Heart right ventricle (tissue), 16 donors: ENCODE data around the gene PRR18. TPM values are rescaled to one million over a fixed set of nuclear protein-coding genes. Genes with fewer than 3 reads are reported as not detected.
A peak's percentile ranks its signal among the peaks of the same experiment; 100 is the strongest.

Experiments
- ATAC-seq, 8 donors: fragments of 200-7000 bp; cut with Tn5 transposase; one replicate each; pipeline ENCODE4 v1.9.1; 2020; ENCODE audit warnings: mild to moderate bottlenecking in 8 of 8, moderate library complexity in 8 of 8, moderate number of reproducible peaks in 1 of 8
- DNase-seq, 2 donors: peaks; one replicate each; pipeline ENCODE4 v3.0.0-alpha.2; 2020
- H3K27ac ChIP-seq, 10 donors: fragments of 200-600 bp; sonication (generic) in 2 of 10; one replicate each; pipeline versions ENCODE4 v1.5.0 to v1.8.0; 2020 to 2022; ENCODE audit warnings: mild to moderate bottlenecking in 3 of 10
- H3K27me3 ChIP-seq, 7 donors: fragments of 200-600 bp; one replicate each; pipeline ENCODE4 v1.8.0; 2021 to 2022; ENCODE audit warnings: mild to moderate bottlenecking in 2 of 7
- H3K36me3 ChIP-seq, 9 donors: fragments of 200-600 bp; sonication (generic) in 1 of 9; one replicate each; pipeline versions ENCODE4 v1.5.0 to v1.8.0; 2020 to 2022; ENCODE audit warnings: mild to moderate bottlenecking in 2 of 9
- H3K4me1 ChIP-seq, 9 donors: fragments of 200-600 bp; sonication (generic) in 1 of 9; one replicate each; pipeline versions ENCODE4 v1.5.0 to v1.8.0; 2020 to 2022; ENCODE audit warnings: mild to moderate bottlenecking in 4 of 9
- H3K4me3 ChIP-seq, 10 donors: fragments of 200-600 bp; sonication (generic) in 2 of 10; one replicate each; pipeline versions ENCODE4 v1.5.0 to v1.8.0; 2020 to 2022; ENCODE audit warnings: mild to moderate bottlenecking in 7 of 10, moderate library complexity in 2 of 10
- H3K9me3 ChIP-seq, 11 donors: fragments of 200-600 bp in 10 of 11; sonication (generic) in 2 of 11; one replicate each; pipeline versions ENCODE4 v1.5.0 to v1.8.0; 2013 to 2022; ENCODE audit warnings: mild to moderate bottlenecking in 2 of 11, control low read depth in 1 of 11, moderate library complexity in 1 of 11
- CTCF ChIP-seq, 9 donors: fragments of 200-600 bp; sonication (generic) in 2 of 9; IDR thresholded peaks; one replicate each; pipeline versions ENCODE4 v1.5.0 to v1.8.0; 2021 to 2022; ENCODE audit warnings: antibody characterized with exemption in 9 of 9, mild to moderate bottlenecking in 5 of 9, moderate library complexity in 1 of 9
- WGBS, 2 donors: extraction: QIAGEN DNeasy Blood & Tissue Kit; methylation state at CpG; one replicate each; pipeline ENCODE4 v1.1.7; 2013; ENCODE audit warnings: inconsistent platforms in 1 of 2; 5-methylcytosine and 5-hydroxymethylcytosine counted together
- intact Hi-C, 10 donors: fragments of 100-400 bp; cut with DNase I; formaldehyde crosslinking; loops; one replicate each; pipeline versions ENCODE4 v1.11.1 to v1.14.2; 2022
- polyA plus RNA-seq, 2 donors: library from polyadenylated mRNA; stranded (reverse); fragments of 200-250 nt; gene quantifications; one replicate each; pipeline ENCODE4 v1.2.3, GENCODE V29; 2013
- total RNA-seq, 10 donors: library from RNA; stranded (reverse); fragmentation: NEBNext Ultra II Directional in 3 of 10; extraction: Animal tissue kit (Norgen Biotek cat#: 25700) in 3 of 10; gene quantifications; one replicate each; pipeline versions ENCODE4 v1.2.1 to v1.2.4, GENCODE V29; 2021 to 2023
- donor health status: Arrhythmogenic right ventricular cardiomyopathy.
- donor health status: ischemic (EF 13 %, LVEDD 7.1; RV severe dilation, severe dysfunction).
- donor health status: healthy with polysubstance abuse.
- donor health status: DM: no; HTN: yes; CAD: no.
- donor health status: DM: no; HTN: no; CAD: no.
- donor health status: ischemic (EF 25% LVEDD 6.9; RV normal size, moderate dysfunction).
- donor health status: ischemic (EF 25% LVEDD 5.7; RV mildly dilated, moderate dysfunction).
- donor health status: healthy.
- donor health status: DM: yes; HTN: yes; CAD: no.
- donor health status: Ischemic cardiomyopathy.
- donor health status: ischemic (EF 35%, LVEDD 5.7; RV mildly dilated, moderate dysfunction).
- donor health status: nonischemic (EF 11% LVEDD 7.7; RV severe dilation, severe dysfunction).
- donor health status: DM: yes; HTN: yes; CAD: no.
- donor health status: PGD.
- donor health status: ischemic (EF 29% LVEDD 5.4; RV normal size, mild dysfunction).
- donor health status: nonischemic (EF 23%, LVEDD 6.1; RV moderate dilation, normal function).

PRR18 gene
- total and polyA plus RNA-seq, 12 donors, result 0.03 to 0.20 (median 0.11) TPM; not detected in 7

GRCh38 chr6:166343150-166343487 is 34.9 kb upstream of the PRR18 start:
- peak overlapping the region; percentile 90 to 99 (median 94) for H3K4me3 ChIP-seq
- no peaks in the 10 kb centered on the region for H3K9me3 ChIP-seq
- 47 to 54% methylated on average over 3 of the region's 3 CpGs for WGBS, 2 donors
- peaks cover 0 to 5% (median 0%) of the 10 kb centered on the region in 9 donors for H3K36me3 ChIP-seq
- DNase-seq (no peak), ATAC-seq (no peak)
- no peaks in the 10 kb centered on the region for H3K27me3 ChIP-seq
- no peak for TF ChIP-seq CTCF (IDR thresholded peaks at IDR 0.05)
- peak overlapping the region; percentile 75 to 99 (median 95) for H3K27ac ChIP-seq
- H3K4me1 ChIP-seq, result peaks cover 11 to 48% (median 34%) of the 10 kb centered on the region in 9 donors
- intact Hi-C loops, result loop anchor here in 6 of 10 donors (2.0 to 5.0 kb wide), 2 partner anchors 39 to 40 kb away; partner anchors contain the start of gene MPC1 (in 6 of the 6)

DNA sequence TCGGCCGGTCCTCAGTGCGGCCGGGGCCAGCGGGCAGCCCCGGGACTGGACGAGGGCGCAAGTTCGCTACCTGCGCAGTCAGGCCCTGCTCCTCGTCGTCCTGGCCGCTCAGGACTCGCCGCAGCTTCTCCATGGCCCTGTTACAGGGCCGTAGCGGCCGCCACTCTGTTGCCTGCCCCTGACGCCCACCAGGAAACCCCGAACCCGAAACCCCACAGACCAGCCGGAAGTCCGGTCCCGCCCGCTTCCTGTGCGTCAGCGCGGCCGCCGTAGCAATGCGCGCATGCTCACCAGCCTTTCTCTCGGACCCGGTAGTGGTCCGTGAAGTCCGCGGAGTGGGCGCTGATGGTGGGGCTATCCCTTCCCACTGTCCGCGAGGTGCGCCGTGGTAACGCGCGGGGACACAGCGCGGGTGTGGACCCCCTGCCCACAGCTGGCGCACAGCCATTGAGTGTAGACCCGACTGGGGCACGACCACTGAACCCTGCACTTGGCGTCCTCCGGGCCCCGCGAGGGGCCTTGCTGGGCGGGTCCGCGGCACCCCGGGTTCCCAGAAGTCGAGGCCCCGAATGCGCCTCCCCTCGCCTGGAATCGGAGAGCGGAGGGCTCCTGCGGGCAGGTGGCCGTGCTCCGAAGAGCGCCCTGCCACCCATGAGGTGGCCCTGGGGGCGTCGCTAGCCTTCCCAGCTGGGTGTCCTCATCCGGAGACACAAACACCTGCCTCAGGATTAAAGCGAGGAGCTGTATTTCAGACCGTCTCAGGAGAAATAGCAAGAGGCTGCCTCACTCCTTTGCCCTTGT is 34.4 kb upstream of the PRR18 start, which contains the start of gene SFT2D1:
SFT2D1 (minus strand) TSS at position 197 of the 801 bp plus-strand sequence; CDS start at position 133, 64 bp downstream.
- peaks cover 11 to 54% (median 34%) of the 10 kb centered on the region in 9 donors for H3K4me1 ChIP-seq
- H3K27me3 ChIP-seq, result no peaks in the 10 kb centered on the region
- ATAC-seq (peak; percentile 97 to 99 (median 98)), DNase-seq (peak; percentile 89 to 92)
- peak within 1 kb of the TSS; percentile 90 to 99 (median 94) for H3K4me3 ChIP-seq
- peak within 1 kb of the TSS; percentile 75 to 99 (median 95) for H3K27ac ChIP-seq
- WGBS, 2 donors, result 0 to 1% methylated on average over 73 of the region's 73 CpGs
- no peak for TF ChIP-seq CTCF (IDR thresholded peaks at IDR 0.05)
- intact Hi-C loops, result loop anchor here in 6 of 10 donors (2.0 to 5.0 kb wide), 2 partner anchors 40 kb away; partner anchors contain the start of gene MPC1 (in 6 of the 6)
- H3K36me3 ChIP-seq, result peaks cover 0 to 11% (median 0%) of the 10 kb centered on the region in 9 donors
- H3K9me3 ChIP-seq, result no peaks in the 10 kb centered on the region

DNA sequence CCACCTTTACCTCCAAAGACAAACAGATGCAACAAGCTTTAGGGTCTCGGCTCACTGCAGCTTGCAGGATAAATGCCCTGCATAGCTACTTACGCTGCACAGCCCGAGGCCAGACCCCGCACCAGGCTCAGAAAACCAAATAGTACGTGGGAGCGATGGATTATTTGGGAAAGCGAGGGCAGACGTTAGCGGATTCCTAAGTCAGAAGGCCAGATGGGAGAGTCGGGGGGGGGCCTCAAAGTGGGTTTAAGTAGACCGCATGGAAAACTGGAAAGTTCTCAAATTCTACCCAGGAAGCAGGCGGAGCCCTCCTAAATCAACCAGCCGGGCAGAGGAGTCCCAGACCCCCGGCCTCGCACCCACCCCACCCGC is 33.8 kb upstream of the PRR18 start:
- Histone ChIP-seq H3K36me3 (peaks cover 0 to 17% (median 0%) of the 10 kb centered on the region in 9 donors), H3K4me3 (peak overlapping the region; percentile 90 to 99 (median 94)), H3K27ac (peak overlapping the region; percentile 75 to 99 (median 95)), H3K4me1 (peaks cover 11 to 59% (median 39%) of the 10 kb centered on the region in 9 donors), H3K27me3 (no peaks in the 10 kb centered on the region), H3K9me3 (no peaks in the 10 kb centered on the region)
- peak in 7 of 8 donors; percentile 1 to 11 (median 6) for ATAC-seq
- WGBS, 2 donors, result 0% methylated on average over 16 of the region's 16 CpGs
- no peak for TF ChIP-seq CTCF (IDR thresholded peaks at IDR 0.05)
- intact Hi-C loops, result loop anchor here in 6 of 10 donors (2.0 to 5.0 kb wide), 2 partner anchors 40 to 41 kb away; partner anchors contain the start of gene MPC1 (in 6 of the 6)
- no peak for DNase-seq

- ATAC-seq, result no peak
- intact Hi-C loops, result loop anchor here in 4 of 10 donors (5.0 kb wide), 1 partner anchor 41 kb away; the partner anchor contains the start of gene MPC1 (in 4 of the 4)
- H3K4me1 ChIP-seq, result peaks cover 11 to 62% (median 42%) of the 10 kb centered on the region in 9 donors
These were observed 33.3 kb upstream of the PRR18 start for GRCh38 chr6:166341464-166341863.

More at GRCh38 chr6:166341464-166341863, 33.3 kb upstream of the PRR18 start:
- no peak for DNase-seq
- Histone ChIP-seq H3K9me3 (no peaks in the 10 kb centered on the region), H3K4me3 (peak overlapping the region; percentile 90 to 99 (median 94)), H3K36me3 (peaks cover 0 to 22% (median 0%) of the 10 kb centered on the region in 9 donors), H3K27me3 (no peaks in the 10 kb centered on the region), H3K27ac (peak overlapping the region in 7 of 10 donors; percentile 92 to 99 (median 96))
- WGBS, 2 donors, result 26 to 32% methylated on average over 7 of the region's 7 CpGs
- no peak for TF ChIP-seq CTCF (IDR thresholded peaks at IDR 0.05)
